Smooth muscle cell (in vitro differentiated cells): Measurements from ENCODE around the gene SAMD4A. TPM values are rescaled to one million over a fixed set of nuclear protein-coding genes. Genes with fewer than 3 reads are reported as not detected.

ENCODE experiments used
- DNase-seq: peaks from one replicate; lab custom pipeline; 2025; ENCODE audit not compliant: unreplicated experiment; lab: John Stamatoyannopoulos, UW
- H2AFZ ChIP-seq: fragments of 200-600 bp; sonication (generic); 2 replicates; pipeline ENCODE4 v1.6.0; 2016; ENCODE audit warnings: antibody characterized with exemption, low read depth, mild to moderate bottlenecking
- H3F3A ChIP-seq: fragments of 200-600 bp; sonication (generic); 2 replicates; pipeline ENCODE4 v1.6.0; 2017; ENCODE audit warnings: antibody characterized with exemption, low read depth
- H3K27ac ChIP-seq: fragments of 200-600 bp; sonication (generic); 2 replicates; pipeline ENCODE4 v1.5.1; 2016; ENCODE audit warnings: low read depth, mild to moderate bottlenecking
- H3K27me3 ChIP-seq: fragments of 200-600 bp; sonication (generic); 2 replicates; pipeline ENCODE4 v1.6.1; 2016; ENCODE audit warnings: low read depth, mild to moderate bottlenecking
- H3K36me3 ChIP-seq: fragments of 200-600 bp; sonication (generic); 2 replicates; pipeline ENCODE4 v1.5.1; 2016; ENCODE audit warnings: low read depth
- H3K4me1 ChIP-seq: fragments of 200-600 bp; sonication (generic); 2 replicates; pipeline ENCODE4 v1.5.1; 2016; ENCODE audit warnings: low read depth
- H3K4me2 ChIP-seq: fragments of 200-600 bp; sonication (generic); 2 replicates; pipeline ENCODE4 v1.6.0; 2016; ENCODE audit warnings: mild to moderate bottlenecking
- H3K4me3 ChIP-seq: fragments of 200-600 bp; sonication (generic); 2 replicates; pipeline ENCODE4 v1.5.1; 2016; ENCODE audit warnings: mild to moderate bottlenecking
- H3K79me2 ChIP-seq: fragments of 200-600 bp; sonication (generic); 2 replicates; pipeline ENCODE4 v1.6.0; 2016; ENCODE audit warnings: low read depth, mild to moderate bottlenecking
- H3K9ac ChIP-seq: fragments of 200-600 bp; sonication (generic); 2 replicates; pipeline ENCODE4 v1.6.0; 2016; ENCODE audit warnings: low read depth
- H3K9me3 ChIP-seq: fragments of 200-600 bp; sonication (generic); replicated peaks from 2 replicates; pipeline ENCODE4 v1.5.1; 2016; ENCODE audit warnings: low read depth
- H4K20me1 ChIP-seq: fragments of 200-600 bp; sonication (generic); 2 replicates; pipeline ENCODE4 v1.6.0; 2016; ENCODE audit warnings: low read depth
- WGBS: methylation state at CpG from one replicate; pipeline ENCODE4 v1.1.7; 2016; ENCODE audit warnings: low lambda C conversion rate; 5-methylcytosine and 5-hydroxymethylcytosine counted together
- polyA plus RNA-seq: library from polyadenylated mRNA; unstranded; fragments of >200 nt; fragmentation: Nextera tagmentation; extraction: Ambion mirVana; gene quantifications from 2 replicates; pipeline ENCODE4 v1.2.1, GENCODE V29; 2016
- total RNA-seq: library from RNA; depleted of rRNA; stranded (reverse); fragments of >200 nt; gene quantifications from 2 replicates; pipeline ENCODE4 v1.2.3, GENCODE V29; 2014
- TF ChIP-seq, protein P1 (sequence below): fragments of 200-600 bp; sonication (generic); IDR thresholded peaks from 2 replicates; pipeline ENCODE4 v1.5.1; 2017; ENCODE audit warnings: borderline replicate concordance, mild to moderate bottlenecking, antibody characterized with exemption; ENCODE audit not compliant: insufficient read depth, poor library complexity, severe bottlenecking

SAMD4A gene
- total and polyA plus RNA-seq, 2 experiments from 2014 or later, result 9.2 to 36.7 TPM

DNA sequence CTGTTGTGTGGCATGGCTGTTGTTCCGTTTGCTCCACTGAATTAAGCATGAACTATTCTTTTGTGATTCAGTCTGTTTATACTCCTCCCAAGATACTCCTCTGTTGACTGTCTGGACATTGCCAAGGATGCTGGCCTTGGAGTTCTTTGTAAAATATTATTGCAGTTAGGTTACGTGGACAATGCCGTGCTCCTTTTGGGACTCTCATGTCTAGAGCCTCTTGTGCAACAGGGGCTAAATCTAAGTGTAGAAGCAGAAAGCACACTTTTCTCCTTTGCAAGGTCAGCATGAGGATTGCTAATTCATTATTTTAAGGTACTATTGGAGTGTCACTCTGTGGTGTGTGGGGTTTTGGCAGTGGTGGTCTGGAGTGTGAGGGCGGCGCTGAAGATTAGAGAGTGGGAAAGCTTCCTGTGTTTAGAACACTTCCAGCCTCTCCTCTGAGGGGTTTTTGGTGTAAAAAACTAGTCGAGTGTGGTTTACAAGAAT, 125.4 kb downstream of the SAMD4A start:
- 63% methylated on average over 6 of the region's 6 CpGs for WGBS
- peaks cover 62% of the 10 kb centered on the region for H3K79me2 ChIP-seq

DNA sequence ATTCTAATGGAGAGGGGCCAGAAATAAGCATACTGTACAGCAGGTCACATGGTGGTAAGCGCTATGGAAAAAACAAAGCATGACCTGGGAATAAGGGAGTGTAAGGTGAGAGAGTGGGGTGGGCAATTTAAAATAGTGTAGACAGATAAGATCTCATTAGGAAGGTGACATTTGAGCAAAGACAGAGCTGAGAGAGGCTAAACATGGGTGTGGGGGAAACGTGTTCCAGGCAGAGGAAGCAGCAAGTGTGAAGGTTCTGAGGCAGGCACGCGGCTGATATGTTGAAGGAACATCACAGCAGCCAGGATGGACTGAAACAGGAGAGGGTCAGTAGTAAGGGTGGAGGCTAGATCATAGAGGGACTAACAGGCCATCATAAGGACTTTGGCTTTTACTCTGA, 126.8 kb downstream of the SAMD4A start:
- Histone ChIP-seq H3K4me3 (no peak overlapping the region), H3K9me3 (no peaks in the 10 kb centered on the region), H3K27me3 (no peaks in the 10 kb centered on the region), H2AFZ (no peak overlapping the region), H4K20me1 (peaks cover 53% of the 10 kb centered on the region), H3K27ac (no peak overlapping the region), H3K9ac (no peak overlapping the region), H3K79me2 (peaks cover 55% of the 10 kb centered on the region), H3K36me3 (no peaks in the 10 kb centered on the region), H3F3A (peaks cover 12% of the 10 kb centered on the region), H3K4me1 (peaks cover 7% of the 10 kb centered on the region), H3K4me2 (no peak overlapping the region)
- TF ChIP-seq, protein P1, sequence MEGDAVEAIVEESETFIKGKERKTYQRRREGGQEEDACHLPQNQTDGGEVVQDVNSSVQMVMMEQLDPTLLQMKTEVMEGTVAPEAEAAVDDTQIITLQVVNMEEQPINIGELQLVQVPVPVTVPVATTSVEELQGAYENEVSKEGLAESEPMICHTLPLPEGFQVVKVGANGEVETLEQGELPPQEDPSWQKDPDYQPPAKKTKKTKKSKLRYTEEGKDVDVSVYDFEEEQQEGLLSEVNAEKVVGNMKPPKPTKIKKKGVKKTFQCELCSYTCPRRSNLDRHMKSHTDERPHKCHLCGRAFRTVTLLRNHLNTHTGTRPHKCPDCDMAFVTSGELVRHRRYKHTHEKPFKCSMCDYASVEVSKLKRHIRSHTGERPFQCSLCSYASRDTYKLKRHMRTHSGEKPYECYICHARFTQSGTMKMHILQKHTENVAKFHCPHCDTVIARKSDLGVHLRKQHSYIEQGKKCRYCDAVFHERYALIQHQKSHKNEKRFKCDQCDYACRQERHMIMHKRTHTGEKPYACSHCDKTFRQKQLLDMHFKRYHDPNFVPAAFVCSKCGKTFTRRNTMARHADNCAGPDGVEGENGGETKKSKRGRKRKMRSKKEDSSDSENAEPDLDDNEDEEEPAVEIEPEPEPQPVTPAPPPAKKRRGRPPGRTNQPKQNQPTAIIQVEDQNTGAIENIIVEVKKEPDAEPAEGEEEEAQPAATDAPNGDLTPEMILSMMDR, result no peak
- WGBS, result 80% methylated on average over 4 of the region's 4 CpGs
- DNase-seq, result no peak

More for the DNA sequence above, 125.4 kb downstream of the SAMD4A start:
- Histone ChIP-seq H3K36me3 (no peaks in the 10 kb centered on the region), H3K4me2 (no peak overlapping the region), H4K20me1 (peaks cover 43% of the 10 kb centered on the region), H2AFZ (no peak overlapping the region), H3K4me3 (no peak overlapping the region), H3K27me3 (no peaks in the 10 kb centered on the region), H3K9me3 (no peaks in the 10 kb centered on the region), H3K4me1 (no peaks in the 10 kb centered on the region), H3F3A (peaks cover 8% of the 10 kb centered on the region), H3K27ac (peak overlapping the region; percentile 58), H3K9ac (no peak overlapping the region)
- TF ChIP-seq, protein P1, result no peak
- no peak for DNase-seq

DNA sequence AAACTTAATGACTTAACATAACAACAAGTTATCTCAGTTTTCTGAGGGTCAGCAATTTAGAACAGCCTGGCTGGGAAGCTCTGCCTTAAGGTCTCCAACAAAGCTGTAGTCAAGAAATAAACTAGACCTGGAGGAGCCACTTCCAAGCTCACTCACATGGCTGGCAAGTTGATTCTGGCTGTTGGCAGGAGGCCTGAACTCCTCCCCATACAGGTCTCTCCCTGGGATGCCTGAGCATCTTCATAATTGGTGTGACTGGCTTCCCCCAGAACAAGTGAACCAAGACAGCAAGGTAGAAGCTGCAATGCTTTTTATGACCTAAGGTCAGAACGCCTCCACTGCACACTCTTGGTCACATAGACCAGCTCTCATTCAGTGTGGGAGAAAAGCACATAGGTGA, 128.3 kb downstream of the SAMD4A start:
- Histone ChIP-seq H3K79me2 (peaks cover 51% of the 10 kb centered on the region), H2AFZ (no peak overlapping the region), H3F3A (peaks cover 14% of the 10 kb centered on the region), H3K27me3 (no peaks in the 10 kb centered on the region), H3K27ac (no peak overlapping the region), H3K4me1 (peaks cover 9% of the 10 kb centered on the region), H3K36me3 (no peaks in the 10 kb centered on the region), H3K9ac (no peak overlapping the region), H4K20me1 (peaks cover 68% of the 10 kb centered on the region), H3K4me2 (no peak overlapping the region), H3K4me3 (no peak overlapping the region), H3K9me3 (no peaks in the 10 kb centered on the region)
- 100% methylated on average over 1 of the region's 1 CpG for WGBS
- no peak for DNase-seq
- TF ChIP-seq, protein P1, result no peak

DNA sequence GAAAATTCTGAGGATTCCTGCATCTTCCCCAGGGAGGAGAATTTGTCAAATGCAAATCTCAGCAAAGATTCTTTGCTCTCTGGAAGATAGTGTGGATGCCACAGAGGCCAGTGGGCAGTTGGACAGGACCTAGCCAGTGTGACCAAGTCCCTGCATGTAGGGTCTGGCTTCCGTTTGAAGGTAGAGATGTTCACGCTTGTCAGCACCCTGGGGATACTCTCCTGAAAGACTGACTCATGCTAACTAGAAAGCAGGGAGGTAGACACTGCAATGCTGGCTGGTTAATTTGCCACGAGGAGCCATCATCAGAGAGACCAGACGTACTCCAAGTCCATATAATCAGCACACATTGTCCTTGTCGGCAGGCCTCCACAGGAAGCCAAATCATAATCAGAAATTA, 130.1 kb downstream of the SAMD4A start:
- Histone ChIP-seq H3K36me3 (no peaks in the 10 kb centered on the region), H3K27me3 (no peaks in the 10 kb centered on the region), H3K9ac (no peak overlapping the region), H3F3A (peaks cover 6% of the 10 kb centered on the region), H3K79me2 (peaks cover 63% of the 10 kb centered on the region), H3K9me3 (no peaks in the 10 kb centered on the region), H2AFZ (no peak overlapping the region), H3K27ac (peak overlapping the region; percentile 53), H4K20me1 (peaks cover 75% of the 10 kb centered on the region), H3K4me1 (peaks cover 9% of the 10 kb centered on the region), H3K4me3 (no peak overlapping the region), H3K4me2 (no peak overlapping the region)
- TF ChIP-seq, protein P1, result no peak
- no peak for DNase-seq
- 80% methylated on average over 5 of the region's 5 CpGs for WGBS
